Right lobe of liver (tissue), 4 donors: ENCODE results near the gene HS3ST2.

Experiments
- POLR2A ChIP-seq: fragments of 450-650 bp; IDR thresholded peaks from one replicate; pipeline ENCODE4 v1.6.1; 2017; ENCODE audit warnings: antibody characterized with exemption, mild to moderate bottlenecking
- TF ChIP-seq, protein P1 (sequence below), 4 donors: fragments of 200-600 bp in 3 of 4; fragments of 450-650 bp in 1 of 4; IDR thresholded peaks; one replicate each; pipeline versions ENCODE4 v1.5.1 to v1.8.0; 2016 to 2022; ENCODE audit warnings: antibody characterized with exemption in 4 of 4, mild to moderate bottlenecking in 2 of 4
- donor health status: DM: no; HTN: no; CAD: no.
- donor health status: DM: no; HTN: no; CAD: no.
- donor health status: DM: no; HTN: yes; CAD: no.

DNA sequence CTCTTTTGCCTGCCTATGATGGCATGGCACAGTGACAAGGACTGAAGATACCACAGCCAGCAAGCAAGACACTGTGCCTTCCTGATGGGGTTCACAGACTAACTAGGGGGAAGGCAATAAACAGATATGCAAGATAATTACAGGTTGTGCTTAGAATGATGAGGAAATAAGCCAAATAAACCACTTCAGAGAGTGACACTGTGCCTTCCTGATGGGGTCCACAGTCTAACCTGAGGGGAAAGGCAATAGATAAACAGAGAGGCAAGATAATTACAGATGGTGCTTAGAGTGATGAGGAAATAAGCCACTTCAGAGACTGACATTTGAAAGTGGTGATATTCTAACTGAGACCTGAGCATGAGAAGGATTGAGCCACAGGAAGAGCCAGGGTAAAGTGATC lies 84.2 kb downstream of the HS3ST2 start:
- TF ChIP-seq, protein P1, sequence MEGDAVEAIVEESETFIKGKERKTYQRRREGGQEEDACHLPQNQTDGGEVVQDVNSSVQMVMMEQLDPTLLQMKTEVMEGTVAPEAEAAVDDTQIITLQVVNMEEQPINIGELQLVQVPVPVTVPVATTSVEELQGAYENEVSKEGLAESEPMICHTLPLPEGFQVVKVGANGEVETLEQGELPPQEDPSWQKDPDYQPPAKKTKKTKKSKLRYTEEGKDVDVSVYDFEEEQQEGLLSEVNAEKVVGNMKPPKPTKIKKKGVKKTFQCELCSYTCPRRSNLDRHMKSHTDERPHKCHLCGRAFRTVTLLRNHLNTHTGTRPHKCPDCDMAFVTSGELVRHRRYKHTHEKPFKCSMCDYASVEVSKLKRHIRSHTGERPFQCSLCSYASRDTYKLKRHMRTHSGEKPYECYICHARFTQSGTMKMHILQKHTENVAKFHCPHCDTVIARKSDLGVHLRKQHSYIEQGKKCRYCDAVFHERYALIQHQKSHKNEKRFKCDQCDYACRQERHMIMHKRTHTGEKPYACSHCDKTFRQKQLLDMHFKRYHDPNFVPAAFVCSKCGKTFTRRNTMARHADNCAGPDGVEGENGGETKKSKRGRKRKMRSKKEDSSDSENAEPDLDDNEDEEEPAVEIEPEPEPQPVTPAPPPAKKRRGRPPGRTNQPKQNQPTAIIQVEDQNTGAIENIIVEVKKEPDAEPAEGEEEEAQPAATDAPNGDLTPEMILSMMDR (IDR thresholded peaks at IDR 0.05) = no peak
- TF ChIP-seq POLR2A = no peak
